Kidney epithelial cell (primary cell): ENCODE measurements around the gene CPA4. TPM values are rescaled to one million over a fixed set of nuclear protein-coding genes. Genes with fewer than 3 reads are reported as not detected.

ENCODE experiments used
- DNase-seq: peaks from one replicate; pipeline ENCODE4 v3.0.0-alpha.2; 2010; ENCODE audit warnings: low read depth
- H3K27me3 ChIP-seq: 2 replicates; pipeline ENCODE4 v1.6.0; 2011; ENCODE audit warnings: low read length; ENCODE audit not compliant: control insufficient read depth, insufficient read depth
- H3K36me3 ChIP-seq: 2 replicates; pipeline ENCODE4 v1.5.1; 2011; ENCODE audit warnings: low read length; ENCODE audit not compliant: control insufficient read depth, insufficient read depth
- H3K4me3 ChIP-seq: 2 replicates; pipeline ENCODE4 v1.5.1; 2011; ENCODE audit warnings: low read depth, mild to moderate bottlenecking, control low read depth, low read length
- total RNA-seq: library from RNA; depleted of rRNA; stranded (reverse); fragments of >200 nt; gene quantifications from 2 replicates; pipeline ENCODE4 v1.2.3, GENCODE V29; 2015
- TF ChIP-seq, protein P1 (sequence below): IDR thresholded peaks from 2 replicates; pipeline ENCODE4 v1.5.1; 2011; ENCODE audit warnings: mild to moderate bottlenecking, moderate library complexity, low read length, control low read depth, inconsistent platforms; ENCODE audit not compliant: insufficient read depth, poor library complexity, severe bottlenecking

Gene CPA4
- total RNA-seq, 1 donor from 2014 or later: 0.25 TPM

DNA sequence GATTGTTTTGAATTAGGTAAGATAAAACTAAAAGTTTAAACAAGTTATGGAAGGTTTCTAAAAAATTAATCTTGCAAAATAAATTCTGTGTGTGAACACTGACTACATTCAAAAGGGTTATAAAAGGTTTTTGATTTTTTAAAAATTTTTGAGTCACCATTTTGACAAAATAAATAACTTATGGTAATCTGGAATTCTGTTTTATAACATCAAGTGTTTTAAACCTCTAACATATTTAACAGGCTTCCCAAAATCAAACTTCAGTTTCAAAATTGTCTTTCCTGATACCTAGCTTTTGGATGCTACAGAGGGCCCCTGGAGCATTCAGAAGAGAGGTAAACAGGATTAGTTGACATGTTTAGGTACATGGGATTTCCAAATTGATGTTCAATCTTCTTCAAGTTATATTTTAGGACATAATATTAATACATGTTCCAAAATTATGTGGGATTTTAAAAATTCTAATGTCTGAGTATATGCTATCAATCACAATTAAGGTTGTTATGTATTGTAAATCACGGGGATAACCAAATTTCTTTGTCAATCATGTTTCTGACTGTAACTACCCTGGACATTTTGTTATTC lies 34.4 kb upstream of the CPA4 start:
- TF ChIP-seq, protein P1, sequence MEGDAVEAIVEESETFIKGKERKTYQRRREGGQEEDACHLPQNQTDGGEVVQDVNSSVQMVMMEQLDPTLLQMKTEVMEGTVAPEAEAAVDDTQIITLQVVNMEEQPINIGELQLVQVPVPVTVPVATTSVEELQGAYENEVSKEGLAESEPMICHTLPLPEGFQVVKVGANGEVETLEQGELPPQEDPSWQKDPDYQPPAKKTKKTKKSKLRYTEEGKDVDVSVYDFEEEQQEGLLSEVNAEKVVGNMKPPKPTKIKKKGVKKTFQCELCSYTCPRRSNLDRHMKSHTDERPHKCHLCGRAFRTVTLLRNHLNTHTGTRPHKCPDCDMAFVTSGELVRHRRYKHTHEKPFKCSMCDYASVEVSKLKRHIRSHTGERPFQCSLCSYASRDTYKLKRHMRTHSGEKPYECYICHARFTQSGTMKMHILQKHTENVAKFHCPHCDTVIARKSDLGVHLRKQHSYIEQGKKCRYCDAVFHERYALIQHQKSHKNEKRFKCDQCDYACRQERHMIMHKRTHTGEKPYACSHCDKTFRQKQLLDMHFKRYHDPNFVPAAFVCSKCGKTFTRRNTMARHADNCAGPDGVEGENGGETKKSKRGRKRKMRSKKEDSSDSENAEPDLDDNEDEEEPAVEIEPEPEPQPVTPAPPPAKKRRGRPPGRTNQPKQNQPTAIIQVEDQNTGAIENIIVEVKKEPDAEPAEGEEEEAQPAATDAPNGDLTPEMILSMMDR: no peak
- Histone ChIP-seq H3K4me3 (no peak overlapping the region), H3K36me3 (no peaks in the 10 kb centered on the region), H3K27me3 (no peaks in the 10 kb centered on the region)
- DNase-seq: no peak

DNA sequence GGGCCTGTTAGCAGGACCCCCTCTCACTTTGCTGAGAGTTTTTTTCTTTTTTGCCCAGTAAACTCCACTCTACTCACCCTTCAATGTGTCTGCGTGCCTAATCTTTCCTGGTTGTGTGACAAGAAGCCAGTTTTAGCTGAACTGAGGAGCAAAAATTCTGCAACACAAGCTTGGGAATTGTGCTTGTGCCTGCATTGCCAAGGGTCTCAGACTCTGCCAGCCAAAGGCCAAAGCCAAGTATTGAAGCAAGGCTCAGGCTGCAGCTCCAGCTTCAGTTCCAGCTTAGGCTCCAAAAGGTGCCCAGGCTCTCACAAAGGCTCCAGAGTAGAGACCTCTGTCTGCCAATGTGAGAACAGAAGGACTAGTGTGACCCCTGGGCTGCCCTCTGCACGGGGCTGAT lies 30.5 kb upstream of the CPA4 start:
- Histone ChIP-seq H3K4me3 (no peak overlapping the region), H3K36me3 (no peaks in the 10 kb centered on the region), H3K27me3 (no peaks in the 10 kb centered on the region)
- TF ChIP-seq, protein P1: no peak
- DNase-seq: no peak

DNA sequence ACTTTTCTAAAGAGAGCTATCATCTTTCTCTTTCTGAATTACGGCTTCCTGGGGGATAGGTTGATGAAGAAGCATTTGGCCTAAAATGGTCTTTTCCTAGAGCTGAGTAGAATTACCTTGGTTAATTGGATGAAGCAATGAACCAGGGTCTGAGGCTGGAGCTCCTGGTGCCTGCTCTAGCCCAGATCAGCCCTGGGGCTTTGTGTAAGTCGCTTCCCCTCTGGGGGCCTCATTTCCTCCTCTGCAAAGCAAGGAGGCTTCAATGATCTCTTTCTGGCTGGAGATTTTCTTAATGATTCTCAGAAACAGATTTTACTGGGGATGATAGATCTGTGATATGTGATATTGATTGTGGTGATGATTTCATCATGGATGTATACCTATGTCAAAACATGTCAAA lies 29.8 kb upstream of the CPA4 start:
- TF ChIP-seq, protein P1: no peak
- DNase-seq: no peak
- H3K4me3 ChIP-seq: no peak overlapping the region
- no peaks in the 10 kb centered on the region for H3K27me3 ChIP-seq
- H3K36me3 ChIP-seq: no peaks in the 10 kb centered on the region

DNA sequence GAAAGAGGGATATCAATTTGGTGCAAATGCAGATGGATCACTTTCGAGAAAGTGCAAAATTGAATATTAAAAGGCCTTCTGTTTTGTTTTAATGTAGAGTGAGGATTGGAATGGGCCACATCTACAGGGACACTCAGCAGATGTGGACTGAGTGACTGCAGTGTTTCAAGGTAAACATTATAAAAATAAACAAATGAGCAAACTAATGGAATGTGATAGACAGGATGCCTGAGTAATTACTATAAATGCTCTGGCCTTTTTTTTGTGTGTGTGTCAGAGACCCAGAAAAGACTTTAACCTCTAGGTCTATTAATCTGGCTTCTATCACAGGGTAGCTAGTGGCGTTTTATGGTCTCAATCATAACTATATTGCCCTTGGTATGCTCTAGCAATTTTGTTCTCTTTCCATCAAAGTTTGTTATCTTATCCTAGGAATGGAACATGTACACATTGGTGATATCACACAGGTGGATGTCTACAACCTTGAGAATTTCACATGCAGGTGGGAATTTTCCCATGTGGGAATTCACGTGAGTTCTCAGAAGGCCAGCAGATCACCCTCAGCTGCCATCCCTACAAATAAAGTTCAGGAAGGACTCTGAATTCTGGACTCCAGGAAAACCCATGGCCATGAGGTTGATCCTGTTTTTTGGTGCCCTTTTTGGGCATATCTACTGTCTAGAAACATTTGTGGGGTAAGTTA lies 26.6 kb upstream of the CPA4 start, which contains the start of gene CPA2:
Gene CPA2 (plus strand): TSS at position 606 of the 703 bp plus-strand sequence. CDS start 19 bp downstream, at position 625.
- TF ChIP-seq, protein P1: no peak
- DNase-seq: no peak
- H3K36me3 ChIP-seq: no peaks in the 10 kb centered on the region
- H3K4me3 ChIP-seq: no peak within 1 kb of the TSS
- H3K27me3 ChIP-seq: no peaks in the 10 kb centered on the region

DNA sequence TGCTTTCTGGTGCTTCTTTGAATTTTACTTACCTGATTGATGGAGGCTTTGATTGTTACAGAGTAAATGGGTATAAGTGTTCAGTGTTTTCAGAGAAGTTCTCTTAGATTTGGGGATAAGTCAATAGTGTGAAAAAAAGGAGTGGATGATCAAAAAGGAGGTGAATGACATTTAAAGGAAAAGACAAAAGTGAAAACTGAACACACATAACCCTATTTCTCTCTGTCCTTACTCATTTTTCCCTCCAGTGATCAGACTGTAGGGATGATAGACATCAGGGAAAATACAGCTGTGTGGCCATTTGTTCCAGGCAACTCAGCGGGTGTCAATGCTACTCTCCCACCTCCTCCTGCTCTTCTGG lies 26.0 kb upstream of the CPA4 start:
- Histone ChIP-seq H3K36me3 (no peaks in the 10 kb centered on the region), H3K4me3 (no peak overlapping the region), H3K27me3 (no peaks in the 10 kb centered on the region)
- DNase-seq: no peak
- TF ChIP-seq, protein P1: no peak
